AG10803 (cell line): ENCODE data around the gene RSPH9.
A peak's percentile ranks its signal among the peaks of the same experiment; 100 is the strongest.

Source experiments
- DNase-seq: peaks from one replicate; pipeline ENCODE4 v3.0.0; 2010; ENCODE audit warnings: low read depth
- H3K4me3 ChIP-seq: 2 replicates; pipeline ENCODE4 v1.5.1; 2011; ENCODE audit warnings: mild to moderate bottlenecking, low read length, control low read depth
- CTCF ChIP-seq: conservative IDR thresholded peaks from 2 replicates; pipeline ENCODE4 v1.5.1; 2011; ENCODE audit warnings: mild to moderate bottlenecking, low read length, control low read depth, inconsistent platforms

RSPH9 gene

GRCh38 chr6:43682724-43683429 is 38.0 kb downstream of the RSPH9 start:
- DNase-seq: no peak
- no peak for TF ChIP-seq CTCF
- no peak overlapping the region for H3K4me3 ChIP-seq

- no peak for DNase-seq
- no peak overlapping the region for H3K4me3 ChIP-seq
- no peak for TF ChIP-seq CTCF
Observed at GRCh38 chr6:43683708-43684455, 39.0 kb downstream of the RSPH9 start.

- no peak for TF ChIP-seq CTCF
- DNase-seq: no peak
- H3K4me3 ChIP-seq: peak overlapping the region; percentile 96
Observed at GRCh38 chr6:43687079-43687436, 42.2 kb downstream of the RSPH9 start.

- TF ChIP-seq CTCF: no peak
- DNase-seq: peak; percentile 67
- peak within 1 kb of the TSS; percentile 96 for H3K4me3 ChIP-seq
Observed at GRCh38 chr6:43687437-43688347, 42.9 kb downstream of the RSPH9 start, which contains the start of gene MRPS18A. Gene MRPS18A (minus strand): TSS chr6:43687791. CDS start chr6:43687779, 12 bp downstream.

GRCh38 chr6:43689421-43689820 is 44.6 kb downstream of the RSPH9 start:
- no peak overlapping the region for H3K4me3 ChIP-seq
- DNase-seq: no peak
- no peak for TF ChIP-seq CTCF

GRCh38 chr6:43695215-43695966 is 50.6 kb downstream of the RSPH9 start:
- no peak for TF ChIP-seq CTCF
- H3K4me3 ChIP-seq: no peak overlapping the region
- no peak for DNase-seq
